Fibroblast of lung (primary cell): ENCODE results near the gene CCDC122. TPM values are rescaled to one million over a fixed set of nuclear protein-coding genes. Genes with fewer than 3 reads are reported as not detected.

Source experiments
- DNase-seq, 2 donors: peaks; one replicate each; pipeline versions ENCODE4 v3.0.0 to v3.0.0-alpha.2; 2010; ENCODE audit warnings: low read depth in 2 of 2
- H2AFZ ChIP-seq: 2 replicates; pipeline ENCODE4 v1.5.1; 2012; ENCODE audit warnings: low read length, control low read depth, inconsistent platforms
- H3K27ac ChIP-seq: 2 replicates; pipeline ENCODE4 v1.5.1; 2011; ENCODE audit warnings: low read length, control low read depth; ENCODE audit not compliant: insufficient read depth
- H3K27me3 ChIP-seq: 2 replicates; pipeline ENCODE4 v1.5.1; 2011; ENCODE audit warnings: mild to moderate bottlenecking, low read length; ENCODE audit not compliant: control insufficient read depth, insufficient read depth
- H3K36me3 ChIP-seq: 2 replicates; pipeline ENCODE4 v1.5.1; 2011; ENCODE audit warnings: low read length; ENCODE audit not compliant: control insufficient read depth, insufficient read depth
- H3K4me1 ChIP-seq: 2 replicates; pipeline ENCODE4 v1.5.1; 2011; ENCODE audit warnings: low read length; ENCODE audit not compliant: control insufficient read depth, insufficient read depth; ENCODE audit errors: extremely low read depth
- H3K4me2 ChIP-seq: 2 replicates; pipeline ENCODE4 v1.5.1; 2011; ENCODE audit warnings: low read length, control low read depth; ENCODE audit not compliant: insufficient read depth; ENCODE audit errors: extremely low read depth
- H3K4me3 ChIP-seq, 4 experiments: fragments of 200-600 bp in 1 of 4; sonication (generic) in 1 of 4; replicated peaks in 1 of 4; 2 replicates each; pipeline ENCODE4 v1.5.1; 2011 to 2016; ENCODE audit warnings: low read length in 4 of 4, low read depth in 3 of 4, mild to moderate bottlenecking in 3 of 4, control low read depth in 2 of 4, inconsistent platforms in 1 of 4, mixed read lengths in 1 of 4; ENCODE audit not compliant: insufficient read depth in 1 of 4; ENCODE audit errors: control extremely low read depth in 1 of 4
- H3K79me2 ChIP-seq: 2 replicates; pipeline ENCODE4 v1.5.1; 2012; ENCODE audit warnings: mild to moderate bottlenecking, low read length, inconsistent platforms; ENCODE audit not compliant: control insufficient read depth, insufficient read depth
- H3K9ac ChIP-seq: 2 replicates; pipeline ENCODE4 v1.5.1; 2011; ENCODE audit warnings: mild to moderate bottlenecking, low read length, control low read depth; ENCODE audit not compliant: insufficient read depth
- H3K9me3 ChIP-seq: 2 replicates; pipeline ENCODE4 v1.5.1; 2012; ENCODE audit warnings: low read depth, low read length; ENCODE audit not compliant: control insufficient read depth, insufficient read depth
- H4K20me1 ChIP-seq: 2 replicates; pipeline ENCODE4 v1.5.1; 2011; ENCODE audit warnings: low read length; ENCODE audit not compliant: control insufficient read depth, insufficient read depth; ENCODE audit errors: extremely low read depth
- EZH2 ChIP-seq: IDR thresholded peaks from 2 replicates; pipeline ENCODE4 v1.5.1; 2012; ENCODE audit warnings: low read length, control low read depth, mild to moderate bottlenecking; ENCODE audit errors: missing control alignments
- polyA plus RNA-seq, 2 donors: library from polyadenylated mRNA; depleted of rRNA in 1 of 2; stranded (reverse) in 1 of 2; unstranded in 1 of 2; fragments of >200 nt; gene quantifications; 2 replicates each; pipeline ENCODE4 v1.2.1, GENCODE V29; 2011 to 2012; ENCODE audit warnings: missing spikeins in 1 of 2
- total RNA-seq: library from RNA; depleted of rRNA; stranded (reverse); fragments of >200 nt; gene quantifications from 2 replicates; pipeline ENCODE4 v1.2.1, GENCODE V29; 2014
- TF ChIP-seq, protein P1 (sequence below), 2 donors: IDR thresholded peaks in 1 of 2; conservative IDR thresholded peaks in 1 of 2; 1 replicate in 1 of 2; 2 replicates in 1 of 2; pipeline ENCODE4 v1.5.1; 2011 to 2012; ENCODE audit warnings: low read length in 2 of 2, control low read depth in 1 of 2, inconsistent platforms in 1 of 2, low read depth in 1 of 2, mild to moderate bottlenecking in 1 of 2

Gene CCDC122
- total and polyA plus RNA-seq, 2 donors (not counting 1 experiment from before 2014, with no cell fraction given), result 2.0 to 6.8 TPM

GRCh38 chr13:43808676-43809075 is 70.9 kb downstream of the CCDC122 start:
- Histone ChIP-seq H3K4me2 (no peak overlapping the region), H3K27ac (no peak overlapping the region), H3K79me2 (no peaks in the 10 kb centered on the region), H3K27me3 (no peaks in the 10 kb centered on the region), H3K9ac (no peak overlapping the region), H4K20me1 (no peaks in the 10 kb centered on the region), H3K36me3 (no peaks in the 10 kb centered on the region), H3K4me1 (peaks cover 4% of the 10 kb centered on the region), H2AFZ (no peak overlapping the region), H3K9me3 (no peaks in the 10 kb centered on the region), H3K4me3 (no peak overlapping the region)
- TF ChIP-seq EZH2, result no peak
- TF ChIP-seq, protein P1, sequence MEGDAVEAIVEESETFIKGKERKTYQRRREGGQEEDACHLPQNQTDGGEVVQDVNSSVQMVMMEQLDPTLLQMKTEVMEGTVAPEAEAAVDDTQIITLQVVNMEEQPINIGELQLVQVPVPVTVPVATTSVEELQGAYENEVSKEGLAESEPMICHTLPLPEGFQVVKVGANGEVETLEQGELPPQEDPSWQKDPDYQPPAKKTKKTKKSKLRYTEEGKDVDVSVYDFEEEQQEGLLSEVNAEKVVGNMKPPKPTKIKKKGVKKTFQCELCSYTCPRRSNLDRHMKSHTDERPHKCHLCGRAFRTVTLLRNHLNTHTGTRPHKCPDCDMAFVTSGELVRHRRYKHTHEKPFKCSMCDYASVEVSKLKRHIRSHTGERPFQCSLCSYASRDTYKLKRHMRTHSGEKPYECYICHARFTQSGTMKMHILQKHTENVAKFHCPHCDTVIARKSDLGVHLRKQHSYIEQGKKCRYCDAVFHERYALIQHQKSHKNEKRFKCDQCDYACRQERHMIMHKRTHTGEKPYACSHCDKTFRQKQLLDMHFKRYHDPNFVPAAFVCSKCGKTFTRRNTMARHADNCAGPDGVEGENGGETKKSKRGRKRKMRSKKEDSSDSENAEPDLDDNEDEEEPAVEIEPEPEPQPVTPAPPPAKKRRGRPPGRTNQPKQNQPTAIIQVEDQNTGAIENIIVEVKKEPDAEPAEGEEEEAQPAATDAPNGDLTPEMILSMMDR (conservative IDR thresholded peaks at IDR 0.05 in 1 of 2, IDR thresholded peaks at IDR 0.05 in 1 of 2; ENCODE audit: low read depth in 1 of 2, low read length in 2 of 2), result no peak
- no peak for DNase-seq

DNA sequence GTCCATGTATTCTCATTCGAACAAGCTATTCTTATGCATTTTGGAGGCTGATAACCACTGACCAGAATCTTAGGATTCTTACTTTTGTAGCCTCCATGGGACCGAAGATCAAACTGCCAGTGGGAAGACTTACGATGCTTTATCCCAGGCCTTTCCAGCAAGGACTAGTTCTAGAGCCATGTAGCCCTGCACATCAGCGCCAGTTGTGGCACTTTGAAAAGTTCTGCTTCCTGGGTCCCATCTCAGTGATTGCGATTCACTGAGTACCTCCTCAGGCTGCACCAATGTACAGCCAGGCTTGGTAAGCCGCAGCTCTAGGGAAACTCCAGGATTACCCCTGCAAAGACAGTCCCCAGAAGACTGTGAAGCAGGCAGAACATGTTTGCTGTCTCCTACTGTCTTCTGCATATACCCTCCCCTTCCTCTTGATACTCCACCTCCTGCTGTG is 73.8 kb downstream of the CCDC122 start:
- Histone ChIP-seq H2AFZ (no peak overlapping the region), H3K27ac (no peak overlapping the region), H3K4me1 (peaks cover 4% of the 10 kb centered on the region), H3K9me3 (no peaks in the 10 kb centered on the region), H3K9ac (no peak overlapping the region), H3K27me3 (no peaks in the 10 kb centered on the region), H3K4me3 (no peak overlapping the region), H3K4me2 (no peak overlapping the region), H3K79me2 (no peaks in the 10 kb centered on the region), H3K36me3 (no peaks in the 10 kb centered on the region), H4K20me1 (no peaks in the 10 kb centered on the region)
- DNase-seq, result peak in 1 of 2 donors; percentile 20
- no peak for TF ChIP-seq EZH2

- no peak overlapping the region for H3K9ac ChIP-seq
- peak overlapping the region; percentile 63 for H3K4me2 ChIP-seq
- H3K4me1 ChIP-seq, result peaks cover 4% of the 10 kb centered on the region
- H3K27me3 ChIP-seq, result no peaks in the 10 kb centered on the region
- no peaks in the 10 kb centered on the region for H3K36me3 ChIP-seq
- H3K27ac ChIP-seq, result peak overlapping the region; percentile 48
- peak overlapping the region in 2 of 4 experiments; percentile 31 to 41 for H3K4me3 ChIP-seq
- no peak overlapping the region for H2AFZ ChIP-seq
- H4K20me1 ChIP-seq, result no peaks in the 10 kb centered on the region
- H3K9me3 ChIP-seq, result no peaks in the 10 kb centered on the region
- DNase-seq, result peak; percentile 64 to 92
- no peaks in the 10 kb centered on the region for H3K79me2 ChIP-seq
- TF ChIP-seq EZH2, result no peak
- TF ChIP-seq, protein P1 (conservative IDR thresholded peaks at IDR 0.05 in 1 of 2, IDR thresholded peaks at IDR 0.05 in 1 of 2; ENCODE audit: low read depth in 1 of 2, low read length in 2 of 2), result no peak
Observed at GRCh38 chr13:43805071-43805468, 74.5 kb downstream of the CCDC122 start.
